Left hindlimb (tissue), 1 donor: ENCODE measurements around the gene ARRDC1.

Experiments
- DNase-seq: peaks from one replicate; pipeline ENCODE4 v3.0.0-alpha.2; 2018

Gene ARRDC1

GRCh38 chr9:137642892-137643291, 37.4 kb downstream of the ARRDC1 start:
- no peak for DNase-seq

- DNase-seq = no peak
These were observed 38.4 kb downstream of the ARRDC1 start for GRCh38 chr9:137643921-137644320.

GRCh38 chr9:137645211-137645610, 39.7 kb downstream of the ARRDC1 start:
- DNase-seq = no peak

- DNase-seq = no peak
These were observed 40.9 kb downstream of the ARRDC1 start for GRCh38 chr9:137646341-137646740.

GRCh38 chr9:137647096-137647714, 41.7 kb downstream of the ARRDC1 start:
- DNase-seq = no peak

- DNase-seq = no peak
These were observed 42.9 kb downstream of the ARRDC1 start for GRCh38 chr9:137648396-137648795.

- DNase-seq = no peak
These were observed 44.1 kb downstream of the ARRDC1 start for GRCh38 chr9:137649553-137649952.

GRCh38 chr9:137650259-137650658, 44.8 kb downstream of the ARRDC1 start:
- no peak for DNase-seq

- no peak for DNase-seq
These were observed 45.3 kb downstream of the ARRDC1 start for GRCh38 chr9:137650779-137651178.

- DNase-seq = no peak
These were observed 50.9 kb downstream of the ARRDC1 start for GRCh38 chr9:137656416-137656815.

GRCh38 chr9:137657606-137658005, 52.1 kb downstream of the ARRDC1 start:
- no peak for DNase-seq

- no peak for DNase-seq
These were observed 53.3 kb downstream of the ARRDC1 start for GRCh38 chr9:137658781-137659180.

GRCh38 chr9:137660144-137660543, 54.7 kb downstream of the ARRDC1 start:
- no peak for DNase-seq

- DNase-seq = no peak
These were observed 58.1 kb downstream of the ARRDC1 start for GRCh38 chr9:137663584-137663983.

- no peak for DNase-seq
These were observed 59.2 kb downstream of the ARRDC1 start for GRCh38 chr9:137664676-137665075.
